Brain microvascular endothelial cell (primary cell): Measurements from ENCODE around the gene IFNGR2.
"Not testable (repeated sequence)": the region's sequence is repeated elsewhere in the genome, so short reads cannot be mapped to it uniquely, and the experiment has no call there.

ENCODE experiments used
- DNase-seq: peaks from one replicate; pipeline ENCODE4 v3.0.0-alpha.2; 2020
- H3K27ac ChIP-seq: fragments of 250-450 bp; sonication (Bioruptor Pico); 2 replicates; pipeline ENCODE4 v1.5.1; 2020; ENCODE audit warnings: mild to moderate bottlenecking, moderate library complexity
- H3K27me3 ChIP-seq: fragments of 250-450 bp; sonication (Bioruptor Pico); replicated peaks from 2 replicates; pipeline ENCODE4 v1.5.1; 2020; ENCODE audit warnings: mild to moderate bottlenecking
- H3K36me3 ChIP-seq: fragments of 250-450 bp; sonication (Bioruptor Pico); replicated peaks from 2 replicates; pipeline ENCODE4 v1.5.1; 2020; ENCODE audit warnings: mild to moderate bottlenecking
- H3K4me3 ChIP-seq: 2 replicates; pipeline ENCODE4 v1.5.1; 2011; ENCODE audit warnings: low read depth, mild to moderate bottlenecking, control low read depth, low read length, moderate library complexity
- in situ Hi-C: cut with HindIII; loops from 2 replicates; pipeline ENCODE4 v1.10.0; 2017; ENCODE audit warnings: low sequenced_read_pairs, low pct_ligation_motif_present
- TF ChIP-seq, protein P1 (sequence below): IDR thresholded peaks from 2 replicates; pipeline ENCODE4 v1.5.1; 2011; ENCODE audit warnings: low read depth, mild to moderate bottlenecking, moderate library complexity, low read length, control low read depth, inconsistent platforms; ENCODE audit errors: missing control alignments

Gene IFNGR2

DNA sequence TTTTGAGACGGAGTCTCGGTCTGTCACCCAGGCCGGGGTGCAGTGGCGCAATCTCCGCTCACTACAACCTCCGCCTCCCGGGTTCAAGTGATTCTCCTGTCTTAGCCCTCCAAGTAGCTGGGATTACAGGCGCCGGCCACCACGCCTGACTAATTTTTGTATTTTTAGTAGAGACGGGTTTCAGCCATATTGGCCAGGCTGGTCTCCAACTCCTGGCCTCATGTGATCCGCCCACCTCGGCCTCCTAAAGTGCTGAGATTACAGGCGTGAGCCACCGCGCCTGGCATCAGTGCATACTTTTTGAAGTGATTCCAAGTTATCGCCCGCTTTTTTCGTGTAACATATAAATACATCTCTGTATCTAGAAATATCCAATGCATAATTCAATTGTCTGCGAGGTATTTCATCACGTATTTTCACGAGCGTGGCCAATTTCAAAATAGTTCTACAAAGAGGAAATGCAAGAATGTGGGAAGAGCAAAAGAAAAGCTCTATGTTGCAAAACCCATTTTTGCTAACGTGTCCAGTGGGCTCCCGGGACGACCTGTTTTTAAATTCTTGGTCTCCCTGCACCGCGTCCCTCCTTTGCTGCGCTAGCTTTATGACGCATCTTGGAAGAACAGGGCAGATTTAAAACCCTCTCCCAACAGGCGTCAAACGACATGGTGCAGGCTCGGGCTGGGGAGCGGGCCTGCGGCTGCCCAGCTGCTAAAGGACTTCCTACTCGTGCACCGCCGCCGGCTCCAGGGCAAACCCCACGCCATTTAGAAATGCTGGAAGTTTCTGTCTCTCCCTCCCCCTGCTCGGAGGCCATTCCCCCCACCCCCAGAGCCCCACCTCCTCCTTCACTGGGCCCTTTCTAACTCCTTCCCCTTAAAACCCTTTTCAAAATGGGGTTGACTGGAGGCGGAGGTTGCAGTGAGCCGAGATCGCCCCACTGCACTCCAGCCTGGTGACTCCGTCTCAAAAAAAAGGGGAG lies 923 bp upstream of the IFNGR2 start:
- H3K27ac ChIP-seq = peak overlapping the region; percentile 88
- peak overlapping the region; percentile 77 for H3K4me3 ChIP-seq
- no peaks in the 10 kb centered on the region for H3K27me3 ChIP-seq
- TF ChIP-seq, protein P1, sequence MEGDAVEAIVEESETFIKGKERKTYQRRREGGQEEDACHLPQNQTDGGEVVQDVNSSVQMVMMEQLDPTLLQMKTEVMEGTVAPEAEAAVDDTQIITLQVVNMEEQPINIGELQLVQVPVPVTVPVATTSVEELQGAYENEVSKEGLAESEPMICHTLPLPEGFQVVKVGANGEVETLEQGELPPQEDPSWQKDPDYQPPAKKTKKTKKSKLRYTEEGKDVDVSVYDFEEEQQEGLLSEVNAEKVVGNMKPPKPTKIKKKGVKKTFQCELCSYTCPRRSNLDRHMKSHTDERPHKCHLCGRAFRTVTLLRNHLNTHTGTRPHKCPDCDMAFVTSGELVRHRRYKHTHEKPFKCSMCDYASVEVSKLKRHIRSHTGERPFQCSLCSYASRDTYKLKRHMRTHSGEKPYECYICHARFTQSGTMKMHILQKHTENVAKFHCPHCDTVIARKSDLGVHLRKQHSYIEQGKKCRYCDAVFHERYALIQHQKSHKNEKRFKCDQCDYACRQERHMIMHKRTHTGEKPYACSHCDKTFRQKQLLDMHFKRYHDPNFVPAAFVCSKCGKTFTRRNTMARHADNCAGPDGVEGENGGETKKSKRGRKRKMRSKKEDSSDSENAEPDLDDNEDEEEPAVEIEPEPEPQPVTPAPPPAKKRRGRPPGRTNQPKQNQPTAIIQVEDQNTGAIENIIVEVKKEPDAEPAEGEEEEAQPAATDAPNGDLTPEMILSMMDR = no peak
- in situ Hi-C loops = no loop called here
- DNase-seq = peak; percentile 43
- H3K36me3 ChIP-seq = no peaks in the 10 kb centered on the region

DNA sequence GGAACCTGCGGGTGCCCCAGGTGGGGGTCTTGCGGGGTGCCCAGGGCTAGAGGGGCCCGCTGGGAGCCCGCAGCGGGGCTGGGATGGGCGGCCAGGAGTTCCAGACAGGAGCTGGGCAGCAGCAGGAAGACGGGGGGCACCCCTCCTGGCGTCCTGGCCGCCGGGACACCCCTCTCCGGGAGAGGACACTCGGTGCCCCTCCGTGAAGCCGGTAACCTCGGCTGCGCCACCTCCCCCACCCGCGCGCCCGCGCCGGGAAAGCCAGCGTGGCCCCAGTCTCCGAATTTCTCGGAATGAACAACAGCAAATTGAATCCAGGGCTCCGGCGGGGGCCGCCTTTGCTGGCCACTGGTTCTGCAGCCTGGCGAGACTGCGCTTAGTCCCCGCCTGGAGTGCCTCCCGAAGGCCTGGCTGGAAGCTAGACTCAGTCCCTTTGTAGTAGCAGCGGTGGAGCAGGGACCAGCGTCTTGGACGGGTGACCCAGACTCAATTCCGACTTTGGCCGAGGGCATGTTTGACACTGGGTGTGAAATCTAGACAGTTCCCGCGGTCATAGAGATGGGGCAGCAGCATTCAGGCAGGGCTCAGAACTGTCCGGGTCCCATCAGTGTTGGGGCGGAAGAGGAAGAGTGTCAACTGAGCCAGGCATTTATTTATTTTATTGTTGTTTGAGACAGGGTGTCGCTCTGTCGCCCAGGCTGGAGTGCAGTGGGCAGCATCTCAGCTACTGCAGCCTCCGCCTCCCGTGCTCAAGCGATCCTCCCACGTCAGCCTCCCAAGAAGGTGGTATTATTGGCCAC lies 773 bp downstream of the IFNGR2 start:
- TF ChIP-seq, protein P1 = peak; percentile 7
- peak; percentile 47 for DNase-seq
- peak overlapping the region; percentile 77 for H3K4me3 ChIP-seq
- no peaks in the 10 kb centered on the region for H3K36me3 ChIP-seq
- peak overlapping the region; percentile 88 for H3K27ac ChIP-seq
- in situ Hi-C loops = no loop called here
- no peaks in the 10 kb centered on the region for H3K27me3 ChIP-seq

DNA sequence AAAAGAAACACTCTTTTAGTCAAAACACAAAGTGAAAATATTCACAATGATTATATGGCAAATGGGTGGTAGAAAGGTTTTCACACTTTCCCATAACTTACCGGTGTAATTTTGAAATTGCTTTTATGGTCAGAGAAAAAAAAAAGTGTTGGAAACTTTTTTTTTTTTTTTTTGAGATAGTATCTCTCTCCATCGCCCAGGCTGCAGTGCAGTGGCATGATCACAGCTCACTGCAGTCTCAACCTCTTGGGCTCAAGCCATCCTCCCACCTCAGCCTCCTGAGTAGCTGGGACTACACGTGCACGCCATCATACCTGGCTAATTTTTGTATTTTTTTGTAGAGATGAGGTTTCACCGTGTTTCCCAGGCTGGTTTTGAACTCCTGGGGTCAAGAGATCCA lies 3.3 kb downstream of the IFNGR2 start:
- no peak overlapping the region for H3K4me3 ChIP-seq
- H3K27ac ChIP-seq = no peak overlapping the region
- no peaks in the 10 kb centered on the region for H3K27me3 ChIP-seq
- TF ChIP-seq, protein P1 = no peak
- DNase-seq = no peak
- in situ Hi-C loops = no loop called here
- peaks cover under 1% of the 10 kb centered on the region for H3K36me3 ChIP-seq

DNA sequence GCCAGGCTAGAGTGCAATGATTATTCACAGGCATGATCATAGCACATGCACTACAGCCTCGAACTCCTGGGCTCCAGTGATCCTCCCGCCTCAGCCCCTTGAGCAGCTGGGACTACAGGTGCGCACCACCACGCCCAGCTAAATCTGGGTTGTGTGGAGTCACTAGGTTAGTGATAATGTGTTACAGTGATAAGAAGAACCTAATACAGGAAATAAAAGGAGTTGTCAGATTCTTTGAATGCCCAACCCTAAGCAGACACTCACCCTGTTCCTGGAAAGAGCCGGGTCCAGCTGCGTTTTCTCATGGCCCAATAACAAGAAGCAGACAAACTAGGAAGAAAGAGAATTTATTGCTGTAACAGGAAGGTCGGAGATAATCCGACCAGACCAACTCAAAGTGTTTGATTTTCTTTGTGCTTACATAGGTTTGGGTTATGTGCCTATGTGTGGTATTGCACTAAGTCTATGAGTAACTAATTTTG lies 8.8 kb downstream of the IFNGR2 start:
- H3K27ac ChIP-seq = no peak overlapping the region
- TF ChIP-seq, protein P1 = no peak
- no peaks in the 10 kb centered on the region for H3K27me3 ChIP-seq
- in situ Hi-C loops = no loop called here
- no peak for DNase-seq
- H3K4me3 ChIP-seq = no peak overlapping the region
- H3K36me3 ChIP-seq = peaks cover 45% of the 10 kb centered on the region

DNA sequence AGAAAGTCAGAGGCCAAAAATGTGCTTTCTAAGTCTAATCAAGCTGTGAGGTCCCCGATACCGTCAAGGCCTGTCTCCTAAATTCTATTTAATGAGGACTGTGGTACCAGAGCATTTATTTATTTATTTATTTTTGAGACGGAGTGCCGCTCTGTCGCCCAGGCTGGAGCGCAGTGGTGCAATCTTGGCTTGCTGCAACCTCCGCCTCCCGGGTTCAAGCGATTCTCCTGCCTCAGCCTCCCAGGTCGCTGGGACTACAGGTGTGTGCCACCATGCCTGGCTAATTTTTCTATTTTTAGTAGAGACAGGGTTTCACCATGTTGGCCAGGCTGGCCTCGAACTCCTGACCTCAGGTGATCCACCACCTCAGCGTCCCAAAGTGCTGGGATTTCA lies 9.2 kb downstream of the IFNGR2 start:
- in situ Hi-C loops, H3K4me3 ChIP-seq, H3K27ac ChIP-seq, DNase-seq, H3K27me3 ChIP-seq: not testable (repeated sequence)
- peaks cover 49% of the 10 kb centered on the region for H3K36me3 ChIP-seq
